GM12878 (cell line): Measurements from ENCODE around the gene NIPAL4. TPM values are rescaled to one million over a fixed set of nuclear protein-coding genes. Genes with fewer than 3 reads are reported as not detected.

Experiments
- ATAC-seq: fragments of 200-7000 bp; cut with Tn5 transposase; 3 replicates; pipeline ENCODE4 v1.9.1; 2020; ENCODE audit warnings: mild to moderate bottlenecking, moderate library complexity
- BruUV-seq: library from RNA; stranded (reverse); fragments of 400-500 nt; replicated peaks from 2 replicates; lab custom pipeline; 2021; lab: Mats Ljungman, UMichigan
- CTCF ChIA-PET: fragments of 300-600 bp; sonication (Branson Sonifier 250); formaldehyde crosslinking; extraction: SDS; loops from one replicate; lab custom pipeline; 2021; ENCODE audit warnings: inconsistent platforms; lab: Yijun Ruan, JAX
- POLR2A ChIA-PET: fragments of 350-600 bp; formaldehyde crosslinking; extraction: SDS; loops from one replicate; lab custom pipeline; 2021; ENCODE audit warnings: inconsistent platforms; lab: Charles Lee
- RAD21 ChIA-PET: fragments of 300-600 bp; sonication (Branson Sonifier 250); formaldehyde crosslinking; loops from one replicate; lab custom pipeline; 2023; ENCODE audit warnings: antibody characterized with exemption; ENCODE audit not compliant: unreplicated experiment; lab: Charles Lee
- SMC1A ChIA-PET: fragments of 300-600 bp; sonication (Branson Sonifier 250); formaldehyde crosslinking; loops from one replicate; lab custom pipeline; 2023; ENCODE audit not compliant: unreplicated experiment, uncharacterized antibody; lab: Charles Lee
- DNase-seq: peaks from one replicate; pipeline ENCODE4 v3.0.0-alpha.2; 2011; ENCODE audit warnings: low read depth, low spot score
- FAIRE-seq: peaks from 3 replicates; lab custom pipeline; 2011; peaks lifted over from hg19 to GRCh38; lab: Jason Lieb, UNC
- H2AFZ ChIP-seq: 2 replicates; pipeline ENCODE4 v1.6.0; 2011; ENCODE audit warnings: low read depth, low read length, control low read depth; ENCODE audit not compliant: control insufficient read depth
- H3K27ac ChIP-seq: 2 replicates; pipeline ENCODE4 v1.5.1; 2011; ENCODE audit warnings: control low read depth; ENCODE audit not compliant: control insufficient read depth, insufficient read depth
- H3K27me3 ChIP-seq, 2 experiments: replicated peaks in 1 of 2; 2 replicates each; pipeline versions ENCODE4 v1.6.0 to v1.6.1; 2011; ENCODE audit warnings: low read length in 1 of 2; ENCODE audit not compliant: control insufficient read depth in 2 of 2, insufficient read depth in 2 of 2
- H3K36me3 ChIP-seq, 2 experiments: 2 replicates each; pipeline ENCODE4 v1.5.1; 2011; ENCODE audit warnings: low read length in 1 of 2; ENCODE audit not compliant: control insufficient read depth in 2 of 2, insufficient read depth in 2 of 2
- H3K4me1 ChIP-seq: 2 replicates; pipeline ENCODE4 v1.6.1; 2011; ENCODE audit warnings: mild to moderate bottlenecking, low read length, moderate library complexity, mixed read lengths; ENCODE audit not compliant: control insufficient read depth, insufficient read depth
- H3K4me2 ChIP-seq: 2 replicates; pipeline ENCODE4 v1.6.0; 2011; ENCODE audit warnings: control low read depth; ENCODE audit not compliant: control insufficient read depth, insufficient read depth
- H3K4me3 ChIP-seq: fragments of 200-600 bp; sonication (generic); 2 replicates; pipeline ENCODE4 v1.5.1; 2016
- H3K79me2 ChIP-seq: 2 replicates; pipeline ENCODE4 v1.6.0; 2011; ENCODE audit warnings: low read length; ENCODE audit not compliant: control insufficient read depth, insufficient read depth
- H3K9ac ChIP-seq: 2 replicates; pipeline ENCODE4 v1.8.0; 2011; ENCODE audit warnings: low read length, control low read depth, mixed read lengths; ENCODE audit not compliant: control insufficient read depth, insufficient read depth
- H3K9me3 ChIP-seq: replicated peaks from 3 replicates; pipeline ENCODE4 v1.5.1; 2011; ENCODE audit warnings: mild to moderate bottlenecking, low read length; ENCODE audit not compliant: control insufficient read depth, insufficient read depth
- H4K20me1 ChIP-seq: 2 replicates; pipeline ENCODE4 v1.6.0; 2011; ENCODE audit not compliant: control insufficient read depth, insufficient read depth
- CBX5 ChIP-seq: sonication (generic); IDR thresholded peaks from 2 replicates; pipeline ENCODE4 v1.6.1; 2016; ENCODE audit warnings: low read depth, moderate library complexity, mild to moderate bottlenecking, inconsistent platforms
- FOXM1 ChIP-seq: IDR thresholded peaks from 2 replicates; pipeline ENCODE4 v1.6.1; 2012; ENCODE audit warnings: low read depth, mild to moderate bottlenecking, inconsistent platforms, low read length, moderate library complexity
- PAX5 ChIP-seq: IDR thresholded peaks from 2 replicates; pipeline ENCODE4 v1.6.1; 2011; ENCODE audit warnings: low read depth, low read length, borderline replicate concordance
- POLR2AphosphoS5 ChIP-seq: IDR thresholded peaks from 2 replicates; pipeline ENCODE4 v1.6.1; 2011; ENCODE audit warnings: mild to moderate bottlenecking, low read length, inconsistent platforms
- ZBTB4 ChIP-seq: fragments of 450-650 bp; formaldehyde crosslinking; IDR thresholded peaks from 2 replicates; pipeline ENCODE4 v1.4.0; 2022; ENCODE audit warnings: mild to moderate bottlenecking, moderate library complexity
- ZNF687 ChIP-seq: fragments of 450-650 bp; IDR thresholded peaks from 2 replicates; pipeline ENCODE4 v1.6.1; 2017; ENCODE audit warnings: mild to moderate bottlenecking, moderate library complexity
- WGBS: methylation state at CpG from one replicate; pipeline ENCODE4 v1.1.6; 2016; ENCODE audit warnings: low lambda C conversion rate; ENCODE audit not compliant: insufficient replicate concordance, insufficient coverage; ENCODE audit errors: missing lambda C conversion rate; 5-methylcytosine and 5-hydroxymethylcytosine counted together
- in situ Hi-C: fragments of 300-500 bp; cut with MboI; formaldehyde crosslinking; loops from 9 replicates; pipeline ENCODE4 v1.14.3; 2018; ENCODE audit warnings: mixed read lengths
- intact Hi-C: fragments of 100-400 bp; cut with micrococcal nuclease; formaldehyde crosslinking; loops from one replicate; pipeline ENCODE4 v1.14.2; 2022; ENCODE audit not compliant: unreplicated experiment
- polyA plus RNA-seq, 11 experiments: library from polyadenylated mRNA; depleted of rRNA in 4 of 11; unstranded in 6 of 11; stranded (reverse) in 5 of 11; fragments of >200 nt; fragmentation: Nextera tagmentation in 4 of 11; fragmentation: Illumina TruSeq in 1 of 11; extraction: Ambion mirVana in 4 of 11; extraction: Trizol in 1 of 11; gene quantifications; 1 replicate in 1 of 11; 2 replicates in 10 of 11; pipeline versions ENCODE4 v1.2.1 to v1.2.3, GENCODE V29; 2011 to 2016; ENCODE audit warnings: inconsistent platforms in 2 of 11, missing spikeins in 2 of 11, low read depth in 1 of 11
- total RNA-seq, 4 experiments: library from RNA; depleted of rRNA in 3 of 4; stranded (reverse); fragments of >200 nt in 3 of 4; fragmentation: Illumina TruSeq in 1 of 4; extraction: Trizol in 1 of 4; gene quantifications; 2 replicates each; pipeline versions ENCODE4 v1.2.1 to v1.2.3, GENCODE V29; 2013 to 2021

Gene NIPAL4
- total and polyA plus RNA-seq, 10 of the 15 experiments (the other 5 are each of a cell fraction or from before 2014, with no cell fraction given) = 0.11 to 15.5 (median 5.9) TPM

GRCh38 chr5:157516626-157517325, 56.8 kb downstream of the NIPAL4 start:
- ChIA-PET CTCF (interaction anchor here (0.6 to 1.2 kb wide), 8 partner anchors 9 to 583 kb away, joined by 3 to 5 read pairs (median 3); no protein-coding TSS in a partner anchor), SMC1A (interaction anchor here (0.7 to 5.0 kb wide), 6 partner anchors 12 to 152 kb away, joined by 3 to 46 read pairs (median 8); no protein-coding TSS in a partner anchor), POLR2A (interaction anchor here (0.9 kb wide), 1 partner anchor 15 kb away, joined by 3 read pairs; no protein-coding TSS in a partner anchor)
- ATAC-seq (no peak), DNase-seq (no peak)
- Histone ChIP-seq H4K20me1 (no peaks in the 10 kb centered on the region), H3K36me3 (peaks cover 15 to 23% of the 10 kb centered on the region in 2 experiments), H3K27ac (no peak overlapping the region)
- no peak for TF ChIP-seq CBX5
- no peak for TF ChIP-seq PAX5
- TF ChIP-seq POLR2AphosphoS5 = no peak; the same call in 1 of the 2 replicates
- TF ChIP-seq, all 136 proteins: peak for 0
- WGBS = 88% methylated on average over 5 of the region's 5 CpGs
- H3K27me3 ChIP-seq = no peaks in the 10 kb centered on the region
- H3K9ac ChIP-seq = no peak overlapping the region; the same call in 1 of the 2 replicates
- no peak overlapping the region for H2AFZ ChIP-seq
- FAIRE-seq = no peak
- no peaks in the 10 kb centered on the region for H3K79me2 ChIP-seq
- peaks cover 29% of the 10 kb centered on the region for H3K4me1 ChIP-seq
- H3K4me3 ChIP-seq = no peak overlapping the region
- intact Hi-C loops (no loop called here), in situ Hi-C loops (no loop called here)
- RAD21 ChIA-PET = interaction anchor here (0.9 to 1.3 kb wide), 5 partner anchors 9 to 202 kb away, joined by 3 to 10 read pairs (median 3); no protein-coding TSS in a partner anchor
- H3K4me2 ChIP-seq = no peak overlapping the region
- no TSS peak for BruUV-seq
- no peaks in the 10 kb centered on the region for H3K9me3 ChIP-seq

GRCh38 chr5:157518963-157519362, 59.0 kb downstream of the NIPAL4 start:
- peaks cover 14 to 21% of the 10 kb centered on the region in 2 experiments for H3K36me3 ChIP-seq
- ATAC-seq (peak; percentile 76), FAIRE-seq (peak; percentile 83), DNase-seq (peak; percentile 77)
- H2AFZ ChIP-seq = no peak overlapping the region; the same call in none of the 2 replicates
- RAD21 ChIA-PET = interaction anchor here (0.5 to 3.2 kb wide), 13 partner anchors 12 to 631 kb away, joined by 3 to 35 read pairs (median 4); no protein-coding TSS in a partner anchor
- peak overlapping the region; percentile 28 for H3K9ac ChIP-seq
- no peaks in the 10 kb centered on the region; the same call in 2 of the 3 replicates for H3K9me3 ChIP-seq
- peaks cover 29% of the 10 kb centered on the region for H3K4me1 ChIP-seq
- no peaks in the 10 kb centered on the region for H3K79me2 ChIP-seq
- no peaks in the 10 kb centered on the region for H3K27me3 ChIP-seq
- peak overlapping the region; percentile 84 for H3K27ac ChIP-seq
- POLR2A ChIA-PET = interaction anchor here (0.5 to 1.6 kb wide), 13 partner anchors 9 to 254 kb away, joined by 3 to 11 read pairs (median 3); no protein-coding TSS in a partner anchor
- BruUV-seq = no TSS peak
- peak overlapping the region; percentile 20; the same call in 1 of the 2 replicates for H3K4me3 ChIP-seq
- peak overlapping the region; percentile 67 for H3K4me2 ChIP-seq
- WGBS = 51% methylated on average over 6 of the region's 6 CpGs
- SMC1A ChIA-PET = interaction anchor here (0.8 to 5.3 kb wide), 18 partner anchors 9 to 292 kb away, joined by 3 to 46 read pairs (median 6); partner anchors contain the start of gene LSM11
- in situ Hi-C loops = no loop called here
- H4K20me1 ChIP-seq = no peaks in the 10 kb centered on the region
- CTCF ChIA-PET = interaction anchor here (0.7 to 2.4 kb wide), 9 partner anchors 15 to 265 kb away, joined by 3 to 27 read pairs (median 3); partner anchors contain the start of genes LSM11 and THG1L
- intact Hi-C loops = loop anchor here (1.0 to 2.0 kb wide), 3 partner anchors 17 to 78 kb away; no protein-coding TSS in a partner anchor
- TF ChIP-seq FOXM1 = peak; percentile 62; the same call in 1 of the 2 replicates
- peak; percentile 90 for TF ChIP-seq ZNF687
- no peak for TF ChIP-seq ZBTB4 (CRISPR knock-in tag)
